Measurements from ENCODE around the gene CRTAC1. TPM values are rescaled to one million over a fixed set of nuclear protein-coding genes. Genes with fewer than 3 reads are reported as not detected.

The CRTAC1 gene
- total and polyA plus RNA-seq, 4 donors: 0.14 to 0.33 (median 0.26) TPM

GRCh38 chr10:97977673-97978072 lies 52.7 kb downstream of the CRTAC1 start:
- H3K36me3 ChIP-seq (ENCODE audit: control insufficient read depth in 4 of 4, insufficient read depth in 3 of 4, low read depth in 1 of 4, low read length in 3 of 4): no peaks in the 10 kb centered on the region
- H3K27ac ChIP-seq (ENCODE audit: low read depth in 1 of 2, low read length in 2 of 2): no peak overlapping the region
- TF ChIP-seq EGR1 (IDR thresholded peaks at IDR 0.05; ENCODE audit: low read depth in 2 of 2): no peak
- TF ChIP-seq GABPA (IDR thresholded peaks at IDR 0.05 in 1 of 2, conservative IDR thresholded peaks at IDR 0.05 in 1 of 2): no peak
- no peak for TF ChIP-seq FOXA1 (IDR thresholded peaks at IDR 0.05)
- no peak for TF ChIP-seq ATF3 (IDR thresholded peaks at IDR 0.05)
- no peak for TF ChIP-seq NR2F2 (IDR thresholded peaks at IDR 0.05)
- TF ChIP-seq HNF4G (IDR thresholded peaks at IDR 0.05): no peak
- TF ChIP-seq YY1 (IDR thresholded peaks at IDR 0.05): no peak
- TF ChIP-seq, protein P1, sequence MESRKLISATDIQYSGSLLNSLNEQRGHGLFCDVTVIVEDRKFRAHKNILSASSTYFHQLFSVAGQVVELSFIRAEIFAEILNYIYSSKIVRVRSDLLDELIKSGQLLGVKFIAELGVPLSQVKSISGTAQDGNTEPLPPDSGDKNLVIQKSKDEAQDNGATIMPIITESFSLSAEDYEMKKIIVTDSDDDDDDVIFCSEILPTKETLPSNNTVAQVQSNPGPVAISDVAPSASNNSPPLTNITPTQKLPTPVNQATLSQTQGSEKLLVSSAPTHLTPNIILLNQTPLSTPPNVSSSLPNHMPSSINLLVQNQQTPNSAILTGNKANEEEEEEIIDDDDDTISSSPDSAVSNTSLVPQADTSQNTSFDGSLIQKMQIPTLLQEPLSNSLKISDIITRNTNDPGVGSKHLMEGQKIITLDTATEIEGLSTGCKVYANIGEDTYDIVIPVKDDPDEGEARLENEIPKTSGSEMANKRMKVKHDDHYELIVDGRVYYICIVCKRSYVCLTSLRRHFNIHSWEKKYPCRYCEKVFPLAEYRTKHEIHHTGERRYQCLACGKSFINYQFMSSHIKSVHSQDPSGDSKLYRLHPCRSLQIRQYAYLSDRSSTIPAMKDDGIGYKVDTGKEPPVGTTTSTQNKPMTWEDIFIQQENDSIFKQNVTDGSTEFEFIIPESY (IDR thresholded peaks at IDR 0.05): no peak
- TF ChIP-seq MAX (IDR thresholded peaks at IDR 0.05): no peak
- no peak for TF ChIP-seq JUND (IDR thresholded peaks at IDR 0.05)
- no peak for TF ChIP-seq RAD21 (IDR thresholded peaks at IDR 0.05)
- TF ChIP-seq TAF1 (conservative IDR thresholded peaks at IDR 0.05): no peak
- TF ChIP-seq, protein P2, sequence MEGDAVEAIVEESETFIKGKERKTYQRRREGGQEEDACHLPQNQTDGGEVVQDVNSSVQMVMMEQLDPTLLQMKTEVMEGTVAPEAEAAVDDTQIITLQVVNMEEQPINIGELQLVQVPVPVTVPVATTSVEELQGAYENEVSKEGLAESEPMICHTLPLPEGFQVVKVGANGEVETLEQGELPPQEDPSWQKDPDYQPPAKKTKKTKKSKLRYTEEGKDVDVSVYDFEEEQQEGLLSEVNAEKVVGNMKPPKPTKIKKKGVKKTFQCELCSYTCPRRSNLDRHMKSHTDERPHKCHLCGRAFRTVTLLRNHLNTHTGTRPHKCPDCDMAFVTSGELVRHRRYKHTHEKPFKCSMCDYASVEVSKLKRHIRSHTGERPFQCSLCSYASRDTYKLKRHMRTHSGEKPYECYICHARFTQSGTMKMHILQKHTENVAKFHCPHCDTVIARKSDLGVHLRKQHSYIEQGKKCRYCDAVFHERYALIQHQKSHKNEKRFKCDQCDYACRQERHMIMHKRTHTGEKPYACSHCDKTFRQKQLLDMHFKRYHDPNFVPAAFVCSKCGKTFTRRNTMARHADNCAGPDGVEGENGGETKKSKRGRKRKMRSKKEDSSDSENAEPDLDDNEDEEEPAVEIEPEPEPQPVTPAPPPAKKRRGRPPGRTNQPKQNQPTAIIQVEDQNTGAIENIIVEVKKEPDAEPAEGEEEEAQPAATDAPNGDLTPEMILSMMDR (IDR thresholded peaks at IDR 0.05; ENCODE audit: low read depth, low read length, missing input control): no peak
- TF ChIP-seq FOXA2 (IDR thresholded peaks at IDR 0.05): no peak
- no peak for TF ChIP-seq HNF4A (conservative IDR thresholded peaks at IDR 0.05)
- no peak for TF ChIP-seq REST (IDR thresholded peaks at IDR 0.05)
- TF ChIP-seq RXRA (IDR thresholded peaks at IDR 0.05): no peak
- H3K9me3 ChIP-seq (ENCODE audit: control insufficient read depth in 4 of 4, low read length in 3 of 4): no peaks in the 10 kb centered on the region
- peaks cover 0 to 7% (median 5%) of the 10 kb centered on the region in 4 donors for H3K27me3 ChIP-seq (ENCODE audit: control insufficient read depth in 4 of 4, insufficient read depth in 4 of 4, low read length in 3 of 4)
- no peak overlapping the region for H3K9ac ChIP-seq (ENCODE audit: low read depth in 1 of 2, low read length in 2 of 2)
- no peaks in the 10 kb centered on the region for H3K4me1 ChIP-seq (ENCODE audit: control insufficient read depth in 4 of 4, insufficient read depth in 4 of 4, low read length in 3 of 4)
- 72% methylated on average over 3 of the region's 3 CpGs for WGBS
- DNase-seq (ENCODE audit: low spot score): no peak
- no peak overlapping the region for H3K4me3 ChIP-seq (ENCODE audit: low read depth in 1 of 3, low read length in 3 of 3)

DNA sequence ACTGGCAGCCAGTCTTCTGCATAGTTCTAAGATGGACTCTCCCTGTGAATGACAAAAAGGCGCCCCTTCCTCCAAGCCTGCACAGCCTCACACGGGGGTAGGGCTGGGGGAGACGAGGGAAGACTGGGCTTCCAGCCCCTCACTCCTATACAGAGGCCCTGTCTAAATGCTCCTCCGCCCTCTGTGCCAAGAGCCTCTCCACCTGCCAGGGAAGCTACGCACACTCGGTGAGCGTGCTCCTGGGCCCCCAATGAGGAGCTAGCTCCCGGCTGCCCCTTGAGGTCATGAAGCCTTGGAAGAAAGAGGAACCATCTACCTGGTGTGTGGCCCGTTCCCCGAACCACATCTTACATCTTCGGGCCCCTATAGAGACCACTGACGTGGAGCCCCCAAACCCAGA lies 54.8 kb downstream of the CRTAC1 start:
- Histone ChIP-seq H3K36me3 (ENCODE audit: control insufficient read depth in 4 of 4, insufficient read depth in 3 of 4, low read depth in 1 of 4, low read length in 3 of 4) (no peaks in the 10 kb centered on the region), H3K4me3 (ENCODE audit: low read depth in 1 of 3, low read length in 3 of 3) (no peak overlapping the region), H3K9me3 (ENCODE audit: control insufficient read depth in 4 of 4, low read length in 3 of 4) (no peaks in the 10 kb centered on the region), H3K4me1 (ENCODE audit: control insufficient read depth in 4 of 4, insufficient read depth in 4 of 4, low read length in 3 of 4) (no peaks in the 10 kb centered on the region), H3K27ac (ENCODE audit: low read depth in 1 of 2, low read length in 2 of 2) (no peak overlapping the region), H3K27me3 (ENCODE audit: control insufficient read depth in 4 of 4, insufficient read depth in 4 of 4, low read length in 3 of 4) (peaks cover 0 to 7% (median 4%) of the 10 kb centered on the region in 4 donors), H3K9ac (ENCODE audit: low read depth in 1 of 2, low read length in 2 of 2) (no peak overlapping the region)
- DNase-seq (ENCODE audit: low spot score): no peak
- TF ChIP-seq ATF3 (IDR thresholded peaks at IDR 0.05) (no peak), EGR1 (IDR thresholded peaks at IDR 0.05; ENCODE audit: low read depth in 2 of 2) (no peak), NR2F2 (IDR thresholded peaks at IDR 0.05) (no peak)
- TF ChIP-seq, protein P2 (IDR thresholded peaks at IDR 0.05; ENCODE audit: low read depth, low read length, missing input control): no peak
- TF ChIP-seq, protein P1 (IDR thresholded peaks at IDR 0.05): no peak
- 82% methylated on average over 12 of the region's 12 CpGs for WGBS

All from liver (tissue), 9 donors.